Adrenal gland (tissue), 12 donors: ENCODE measurements around the gene NECTIN1. TPM values are rescaled to one million over a fixed set of nuclear protein-coding genes. Genes with fewer than 3 reads are reported as not detected.

ENCODE experiments used
- DNase-seq, 7 donors: peaks; one replicate each; pipeline ENCODE4 v3.0.0-alpha.2; 2019 to 2020
- H3K27ac ChIP-seq, 5 donors: fragments of 200-600 bp; sonication (generic) in 4 of 5; 1 replicate in 3 of 5; 2 replicates in 2 of 5; pipeline versions ENCODE4 v1.5.1 to v1.8.0; 2016 to 2020; ENCODE audit warnings: mild to moderate bottlenecking in 1 of 5
- H3K27me3 ChIP-seq: fragments of 200-600 bp; 2 replicates; pipeline ENCODE4 v1.8.0; 2021
- H3K36me3 ChIP-seq, 2 donors: fragments of 200-600 bp; replicated peaks in 1 of 2; 1 replicate in 1 of 2; 2 replicates in 1 of 2; pipeline versions ENCODE4 v1.5.1 to v1.8.0; 2018 to 2022
- H3K4me1 ChIP-seq, 2 donors: fragments of 200-600 bp; replicated peaks in 1 of 2; 1 replicate in 1 of 2; 2 replicates in 1 of 2; pipeline versions ENCODE4 v1.5.1 to v1.8.0; 2018 to 2021
- H3K4me3 ChIP-seq, 4 donors: fragments of 200-600 bp; sonication (generic) in 3 of 4; one replicate each; pipeline ENCODE4 v1.5.1; 2016 to 2018
- H3K9me3 ChIP-seq, 3 donors: fragments of 200-600 bp; sonication (generic) in 1 of 3; replicated peaks in 1 of 3; 1 replicate in 2 of 3; 2 replicates in 1 of 3; pipeline versions ENCODE4 v1.5.1 to v1.8.0; 2016 to 2021
- POLR2A ChIP-seq, 2 donors: fragments of 450-650 bp; IDR thresholded peaks; one replicate each; pipeline ENCODE4 v1.6.1; 2017; ENCODE audit warnings: antibody characterized with exemption in 2 of 2, mild to moderate bottlenecking in 2 of 2, moderate library complexity in 1 of 2
- WGBS, 4 donors: extraction: QIAGEN DNeasy Blood & Tissue Kit in 2 of 4; methylation state at CpG; one replicate each; pipeline versions ENCODE4 v1.1.5 to v1.1.7; 2013 to 2017; 5-methylcytosine and 5-hydroxymethylcytosine counted together
- intact Hi-C, 2 donors: fragments of 100-400 bp; cut with DNase I; formaldehyde crosslinking; loops; one replicate each; pipeline versions ENCODE4 v1.14.1 to v1.15.0; 2022 to 2023
- polyA plus RNA-seq, 3 donors: library from polyadenylated mRNA; stranded (reverse); fragments of 200-250 nt in 2 of 3; fragments of 350-450 nt in 1 of 3; fragmentation: Illumina TruSeq in 1 of 3; extraction: RNeasy Lipid Tissue Mini Kit (QIAGEN cat#74804) in 1 of 3; gene quantifications; one replicate each; pipeline ENCODE4 v1.2.3, GENCODE V29; 2013 to 2014
- total RNA-seq, 9 donors: library from RNA; depleted of rRNA in 4 of 9; stranded (reverse); fragments of >200 nt in 4 of 9; fragments of 120-200 nt in 1 of 9; fragmentation: NEBNext Ultra II Directional in 1 of 9; extraction: Animal tissue kit (Norgen Biotek cat#: 25700) in 1 of 9; gene quantifications; one replicate each; pipeline versions ENCODE4 v1.1.0 to v1.2.4, GENCODE V29; 2013 to 2023
- TF ChIP-seq, protein P1 (sequence below), 6 experiments: fragments of 450-650 bp in 4 of 6; fragments of 200-600 bp in 2 of 6; sonication (generic) in 1 of 6; IDR thresholded peaks; 1 replicate in 5 of 6; 2 replicates in 1 of 6; pipeline versions ENCODE4 v1.5.1 to v1.8.0; 2016 to 2021; ENCODE audit warnings: antibody characterized with exemption in 6 of 6, mild to moderate bottlenecking in 2 of 6, moderate library complexity in 1 of 6
- donor health status: healthy with polysubstance abuse.
- donor health status: Bipolar disorder and iron deficiency.
- donor health status: DM: yes; HTN: yes; CAD: no.
- donor health status: DM: no; HTN: no; CAD: no.
- donor health status: DM: no; HTN: no; CAD: no.
- donor health status: DM: yes; HTN: yes; CAD: no.

Gene NECTIN1
- total and polyA plus RNA-seq, 12 donors = 1.6 to 19.6 (median 5.4) TPM

DNA sequence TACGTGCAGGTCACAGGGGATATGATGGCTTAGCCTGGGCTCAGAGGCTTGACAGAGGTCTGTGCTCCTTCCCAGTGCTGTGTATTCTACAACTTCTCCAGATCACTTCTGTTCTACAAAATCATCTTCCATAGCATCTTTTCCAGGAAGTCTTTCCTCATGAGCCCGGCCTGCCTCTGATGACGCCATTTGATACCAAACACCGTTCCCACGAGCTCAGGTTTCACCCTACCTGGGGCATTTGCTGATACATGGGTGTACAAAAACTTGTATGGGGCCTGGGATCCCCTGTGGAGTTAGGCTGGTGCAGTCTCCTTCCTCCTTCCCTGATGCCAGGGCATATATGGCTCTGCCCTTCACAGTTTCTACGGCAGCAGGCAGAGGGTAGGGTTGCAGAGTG lies 78.7 kb downstream of the NECTIN1 start:
- no peak overlapping the region for H3K4me3 ChIP-seq
- H3K9me3 ChIP-seq = no peaks in the 10 kb centered on the region
- no peaks in the 10 kb centered on the region for H3K27me3 ChIP-seq
- TF ChIP-seq, protein P1, sequence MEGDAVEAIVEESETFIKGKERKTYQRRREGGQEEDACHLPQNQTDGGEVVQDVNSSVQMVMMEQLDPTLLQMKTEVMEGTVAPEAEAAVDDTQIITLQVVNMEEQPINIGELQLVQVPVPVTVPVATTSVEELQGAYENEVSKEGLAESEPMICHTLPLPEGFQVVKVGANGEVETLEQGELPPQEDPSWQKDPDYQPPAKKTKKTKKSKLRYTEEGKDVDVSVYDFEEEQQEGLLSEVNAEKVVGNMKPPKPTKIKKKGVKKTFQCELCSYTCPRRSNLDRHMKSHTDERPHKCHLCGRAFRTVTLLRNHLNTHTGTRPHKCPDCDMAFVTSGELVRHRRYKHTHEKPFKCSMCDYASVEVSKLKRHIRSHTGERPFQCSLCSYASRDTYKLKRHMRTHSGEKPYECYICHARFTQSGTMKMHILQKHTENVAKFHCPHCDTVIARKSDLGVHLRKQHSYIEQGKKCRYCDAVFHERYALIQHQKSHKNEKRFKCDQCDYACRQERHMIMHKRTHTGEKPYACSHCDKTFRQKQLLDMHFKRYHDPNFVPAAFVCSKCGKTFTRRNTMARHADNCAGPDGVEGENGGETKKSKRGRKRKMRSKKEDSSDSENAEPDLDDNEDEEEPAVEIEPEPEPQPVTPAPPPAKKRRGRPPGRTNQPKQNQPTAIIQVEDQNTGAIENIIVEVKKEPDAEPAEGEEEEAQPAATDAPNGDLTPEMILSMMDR (IDR thresholded peaks at IDR 0.05) = no peak
- TF ChIP-seq POLR2A (IDR thresholded peaks at IDR 0.05) = no peak
- intact Hi-C loops = no loop called here
- 75 to 90% (median 79%) methylated on average over 6 of the region's 6 CpGs for WGBS, 4 donors
- no peaks in the 10 kb centered on the region for H3K36me3 ChIP-seq
- no peak for DNase-seq
- no peak overlapping the region for H3K27ac ChIP-seq
- H3K4me1 ChIP-seq = no peaks in the 10 kb centered on the region

DNA sequence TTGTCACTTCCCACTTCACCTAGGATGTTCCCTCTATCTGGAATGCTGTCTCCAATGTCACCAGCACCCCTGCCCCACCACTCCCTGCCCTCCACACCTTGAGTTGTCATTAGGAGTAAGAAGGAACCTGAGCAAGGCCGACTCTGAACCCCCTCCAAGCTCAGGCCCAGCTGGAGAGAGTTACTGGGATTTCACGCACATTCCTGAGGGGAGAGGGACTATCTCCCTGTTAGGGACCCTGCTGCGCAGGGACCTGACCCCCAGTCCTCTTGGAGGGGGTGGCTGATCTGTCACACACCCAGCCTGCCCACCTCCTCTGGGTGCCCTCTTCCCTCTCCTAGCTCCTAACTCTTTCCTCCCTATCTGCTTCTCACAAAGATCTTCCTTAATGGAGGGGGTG lies 81.7 kb downstream of the NECTIN1 start:
- Histone ChIP-seq H3K4me3 (no peak overlapping the region), H3K36me3 (no peaks in the 10 kb centered on the region), H3K27me3 (no peaks in the 10 kb centered on the region), H3K27ac (no peak overlapping the region), H3K9me3 (no peaks in the 10 kb centered on the region), H3K4me1 (no peaks in the 10 kb centered on the region)
- 57 to 92% (median 74%) methylated on average over 2 to 3 of the region's 3 CpGs for WGBS, 4 donors
- intact Hi-C loops = no loop called here
- TF ChIP-seq, protein P1 (IDR thresholded peaks at IDR 0.05) = no peak
- no peak for TF ChIP-seq POLR2A (IDR thresholded peaks at IDR 0.05)
- no peak for DNase-seq

DNA sequence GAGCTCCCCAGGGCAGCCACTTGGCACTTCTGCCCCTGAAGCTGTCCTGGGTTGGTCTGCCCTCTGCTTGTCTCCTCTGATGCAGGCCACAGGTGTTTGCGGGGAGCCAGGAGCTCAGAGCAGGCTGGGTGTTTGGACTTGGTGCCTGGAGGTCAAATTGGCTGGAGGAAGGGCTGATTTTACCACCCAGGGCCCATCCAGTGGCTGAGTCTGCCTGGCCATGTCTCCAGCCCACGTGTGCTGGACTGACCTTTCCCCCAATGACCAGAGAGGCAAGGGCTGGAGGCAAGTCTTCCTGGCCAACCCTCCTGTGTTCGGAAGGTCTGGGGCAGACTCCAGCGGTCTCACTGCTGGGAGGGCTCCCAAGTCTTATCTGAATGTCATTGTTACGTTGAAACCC lies 84.0 kb downstream of the NECTIN1 start:
- Histone ChIP-seq H3K9me3 (no peaks in the 10 kb centered on the region), H3K27ac (no peak overlapping the region), H3K36me3 (no peaks in the 10 kb centered on the region), H3K4me1 (no peaks in the 10 kb centered on the region), H3K4me3 (no peak overlapping the region), H3K27me3 (no peaks in the 10 kb centered on the region)
- intact Hi-C loops = no loop called here
- no peak for DNase-seq
- WGBS, 4 donors = 40 to 93% (median 90%) methylated on average over 1 to 5 of the region's 5 CpGs
- TF ChIP-seq POLR2A (IDR thresholded peaks at IDR 0.05) = no peak
- TF ChIP-seq, protein P1 (IDR thresholded peaks at IDR 0.05) = no peak

DNA sequence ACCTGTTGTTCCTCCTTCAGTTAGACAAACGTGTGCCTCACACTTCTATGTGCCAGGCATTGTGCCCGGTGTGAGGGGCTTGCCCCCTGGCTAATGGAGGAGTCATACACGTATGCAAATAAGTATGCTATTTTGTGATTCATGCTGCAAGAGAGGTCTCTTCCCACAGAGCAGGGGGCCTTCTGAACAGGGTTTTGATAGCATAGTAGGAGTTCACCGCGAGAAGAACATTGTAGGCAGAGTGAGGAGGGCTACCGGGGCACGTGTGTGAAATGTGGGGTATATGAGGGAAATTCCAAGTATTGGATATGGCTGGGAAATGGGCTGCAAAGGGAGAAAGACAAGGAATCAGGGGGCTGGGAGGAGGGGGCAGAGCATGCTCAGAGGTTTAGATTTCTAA lies 84.5 kb downstream of the NECTIN1 start:
- intact Hi-C loops = no loop called here
- H3K27me3 ChIP-seq = no peaks in the 10 kb centered on the region
- TF ChIP-seq, protein P1 (IDR thresholded peaks at IDR 0.05) = no peak
- no peak for TF ChIP-seq POLR2A (IDR thresholded peaks at IDR 0.05)
- WGBS, 4 donors = 76 to 94% (median 85%) methylated on average over 6 to 7 of the region's 7 CpGs
- no peaks in the 10 kb centered on the region for H3K36me3 ChIP-seq
- H3K9me3 ChIP-seq = no peaks in the 10 kb centered on the region
- H3K4me1 ChIP-seq = no peaks in the 10 kb centered on the region
- DNase-seq = no peak
- no peak overlapping the region for H3K4me3 ChIP-seq
- H3K27ac ChIP-seq = no peak overlapping the region
